ENCODE measurements around the gene CBX6. TPM values are rescaled to one million over a fixed set of nuclear protein-coding genes. Genes with fewer than 3 reads are reported as not detected.

Gene CBX6
- total RNA-seq, 8 experiments from 2014 or later = 17.6 to 141 (median 36.6) TPM

- WGBS, 10 experiments = 20 to 100% (median 57%) methylated on average over 1 to 3 of the region's 4 CpGs; no CpG with 5 or more reads in 5 of the 10 experiments
- in situ Hi-C loops (cut with MboI; ENCODE audit: low pct_unique_long_range_greater_than_20kb in 2 of 9, low sequenced_read_pairs in 9 of 9, unreplicated experiment in 9 of 9) = no loop called here
- Histone ChIP-seq H3K27ac (no peak overlapping the region), H3K4me3 (no peak overlapping the region), H3K4me1 (replicated peaks in 1 of 2) (no peaks in the 10 kb centered on the region)
- ATAC-seq (replicated peaks in 6 of 8) = no peak
Measured at GRCh38 chr22:38829485-38829884, 42.5 kb downstream of the CBX6 start.

- Histone ChIP-seq H3K4me1 (replicated peaks in 1 of 2) (no peaks in the 10 kb centered on the region), H3K27ac (no peak overlapping the region), H3K4me3 (no peak overlapping the region)
- in situ Hi-C loops (cut with MboI; ENCODE audit: low pct_unique_long_range_greater_than_20kb in 2 of 9, low sequenced_read_pairs in 9 of 9, unreplicated experiment in 9 of 9) = no loop called here
- 20 to 93% (median 73%) methylated on average over 1 to 4 of the region's 10 CpGs; no CpG with 5 or more reads in 5 of the 10 experiments for WGBS, 10 experiments
- no peak for ATAC-seq (replicated peaks in 6 of 8)
Measured at GRCh38 chr22:38828616-38829205, 43.3 kb downstream of the CBX6 start.

- 0 to 81% (median 51%) methylated on average over 1 to 6 of the region's 11 CpGs; no CpG with 5 or more reads in 4 of the 10 experiments for WGBS, 10 experiments
- in situ Hi-C loops (cut with MboI; ENCODE audit: low pct_unique_long_range_greater_than_20kb in 2 of 9, low sequenced_read_pairs in 9 of 9, unreplicated experiment in 9 of 9) = no loop called here
- Histone ChIP-seq H3K27ac (no peak overlapping the region), H3K4me1 (replicated peaks in 1 of 2) (no peaks in the 10 kb centered on the region), H3K4me3 (no peak overlapping the region)
- ATAC-seq (replicated peaks in 6 of 8) = no peak
Measured at GRCh38 chr22:38828191-38828590, 43.8 kb downstream of the CBX6 start.

- ATAC-seq (replicated peaks in 6 of 8) = no peak
- H3K4me1 ChIP-seq (replicated peaks in 1 of 2) = no peaks in the 10 kb centered on the region
- in situ Hi-C loops (cut with MboI; ENCODE audit: low pct_unique_long_range_greater_than_20kb in 2 of 9, low sequenced_read_pairs in 9 of 9, unreplicated experiment in 9 of 9) = no loop called here
- no peak overlapping the region for H3K27ac ChIP-seq
- H3K4me3 ChIP-seq = no peak overlapping the region
Measured at GRCh38 chr22:38827510-38827909, 44.5 kb downstream of the CBX6 start.

DNA sequence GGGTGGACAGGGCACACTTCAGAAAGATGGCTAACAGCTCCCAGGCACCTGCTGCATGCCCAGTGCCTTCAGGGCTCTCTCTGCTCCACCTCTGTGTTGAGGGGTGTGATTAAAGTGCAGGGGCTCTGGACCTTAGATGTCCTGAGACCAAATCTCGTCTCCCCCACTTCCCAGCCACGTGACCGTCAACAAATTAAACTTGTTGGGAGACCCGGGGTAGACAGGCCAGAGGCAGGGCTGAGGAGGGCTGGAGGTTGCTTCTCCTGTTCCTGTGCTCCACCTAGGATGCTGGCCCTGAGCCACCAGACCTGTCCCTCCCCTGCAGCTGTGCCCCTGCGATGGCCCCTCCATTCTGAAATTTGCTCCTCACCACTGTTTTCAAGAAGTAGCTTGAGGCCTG, 45.2 kb downstream of the CBX6 start:
- Histone ChIP-seq H3K4me3 (no peak overlapping the region), H3K4me1 (replicated peaks in 1 of 2) (no peaks in the 10 kb centered on the region), H3K27ac (no peak overlapping the region)
- in situ Hi-C loops (cut with MboI; ENCODE audit: low pct_unique_long_range_greater_than_20kb in 2 of 9, low sequenced_read_pairs in 9 of 9, unreplicated experiment in 9 of 9) = no loop called here
- WGBS, 10 experiments = 17 to 100% (median 83%) methylated on average over 1 to 4 of the region's 5 CpGs; no CpG with 5 or more reads in 3 of the 10 experiments
- ATAC-seq (replicated peaks in 6 of 8) = no peak

GRCh38 chr22:38826386-38826785, 45.6 kb downstream of the CBX6 start:
- in situ Hi-C loops (cut with MboI; ENCODE audit: low pct_unique_long_range_greater_than_20kb in 2 of 9, low sequenced_read_pairs in 9 of 9, unreplicated experiment in 9 of 9) = no loop called here
- no peak for ATAC-seq (replicated peaks in 6 of 8)

DNA sequence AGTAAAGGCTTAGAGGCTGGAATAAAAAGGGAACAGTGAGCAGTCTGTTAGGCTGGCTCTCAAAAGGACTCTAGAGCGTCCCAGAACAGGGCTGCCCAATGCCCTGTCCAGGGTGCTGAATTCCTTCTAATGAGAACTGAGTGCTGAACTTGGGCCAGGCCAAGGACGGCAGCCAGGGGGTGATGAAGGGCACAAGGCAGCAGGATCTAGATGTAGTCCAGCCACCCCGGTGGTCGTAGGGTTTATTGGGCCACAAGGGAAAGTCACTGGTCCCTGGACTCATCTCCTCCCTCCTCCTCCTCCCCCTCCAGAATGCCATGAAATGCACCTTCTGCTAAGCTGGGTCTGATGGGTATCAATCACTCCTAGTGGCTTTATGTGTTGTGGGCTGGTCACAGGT, 47.4 kb downstream of the CBX6 start:
- no peak overlapping the region for H3K4me3 ChIP-seq
- WGBS, 10 experiments = 0 to 40% (median 8%) methylated on average over 1 to 3 of the region's 4 CpGs; no CpG with 5 or more reads in 4 of the 10 experiments
- in situ Hi-C loops (cut with MboI; ENCODE audit: low pct_unique_long_range_greater_than_20kb in 2 of 9, low sequenced_read_pairs in 9 of 9, unreplicated experiment in 9 of 9) = no loop called here
- peaks cover 10 to 11% of the 10 kb centered on the region in 2 donors for H3K4me1 ChIP-seq (replicated peaks in 1 of 2)
- peak; percentile 65 to 99 (median 82) for ATAC-seq (replicated peaks in 6 of 8)
- H3K27ac ChIP-seq = no peak overlapping the region

More at GRCh38 chr22:38826386-38826785, 45.6 kb downstream of the CBX6 start:
- H3K27ac ChIP-seq = no peak overlapping the region
- H3K4me3 ChIP-seq = no peak overlapping the region
- WGBS, 10 experiments = 10 to 87% (median 50%) methylated on average over 1 to 4 of the region's 16 CpGs; no CpG with 5 or more reads in 7 of the 10 experiments
- H3K4me1 ChIP-seq (replicated peaks in 1 of 2) = no peaks in the 10 kb centered on the region

DNA sequence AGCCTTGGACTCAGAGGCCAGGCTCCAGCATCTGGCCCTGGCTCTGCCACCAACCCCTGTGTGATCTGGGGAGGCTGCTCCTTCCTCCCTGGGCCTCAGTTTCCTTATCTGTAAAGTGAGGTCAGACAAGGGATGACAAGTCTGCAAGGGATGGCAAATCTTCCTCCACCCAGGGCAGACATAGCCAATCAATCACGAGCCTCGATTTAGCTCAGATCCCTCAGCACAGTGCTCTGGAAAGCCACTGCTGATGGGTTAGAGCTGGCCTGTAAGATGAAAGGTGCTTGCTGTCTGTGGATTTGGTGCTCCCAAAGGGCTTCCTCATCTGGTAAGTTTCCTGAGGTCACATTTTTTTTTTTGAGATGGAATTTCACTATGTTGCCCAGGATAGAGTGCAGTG, 48.4 kb downstream of the CBX6 start:
- no peak overlapping the region for H3K4me3 ChIP-seq
- ATAC-seq (replicated peaks in 6 of 8) = no peak
- in situ Hi-C loops (cut with MboI; ENCODE audit: low pct_unique_long_range_greater_than_20kb in 2 of 9, low sequenced_read_pairs in 9 of 9, unreplicated experiment in 9 of 9) = no loop called here
- no peak overlapping the region for H3K27ac ChIP-seq
- peaks cover 10 to 11% of the 10 kb centered on the region in 2 donors for H3K4me1 ChIP-seq (replicated peaks in 1 of 2)
- 20 to 60% (median 58%) methylated on average over 1 to 2 of the region's 2 CpGs; no CpG with 5 or more reads in 7 of the 10 experiments for WGBS, 10 experiments

DNA sequence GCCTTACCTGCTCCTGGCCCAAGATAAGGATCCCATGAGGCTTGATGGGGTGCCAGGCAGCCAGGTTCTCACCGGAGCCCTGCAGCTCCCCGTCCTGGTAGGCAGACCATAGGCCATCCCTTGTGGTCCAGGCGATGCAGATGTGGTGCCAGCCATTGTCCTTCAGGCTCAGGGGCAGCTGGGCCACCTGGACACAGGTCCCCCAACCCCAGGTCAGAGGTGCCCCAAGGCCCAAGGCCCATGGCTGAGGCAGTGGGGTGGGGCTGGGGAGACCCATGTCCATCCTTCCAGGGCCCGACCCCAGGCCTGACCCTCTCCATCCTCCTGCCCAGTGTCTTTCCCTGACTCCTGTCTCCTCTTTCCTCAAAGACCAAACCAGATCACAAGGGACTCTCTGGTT, 48.9 kb downstream of the CBX6 start:
- in situ Hi-C loops (cut with MboI; ENCODE audit: low pct_unique_long_range_greater_than_20kb in 2 of 9, low sequenced_read_pairs in 9 of 9, unreplicated experiment in 9 of 9) = no loop called here
- Histone ChIP-seq H3K27ac (no peak overlapping the region), H3K4me1 (replicated peaks in 1 of 2) (peaks cover 10 to 11% of the 10 kb centered on the region in 2 donors), H3K4me3 (no peak overlapping the region)
- ATAC-seq (replicated peaks in 6 of 8) = no peak
- WGBS, 10 experiments = 30 to 40% (median 33%) methylated on average over 2 to 3 of the region's 4 CpGs; no CpG with 5 or more reads in 7 of the 10 experiments

DNA sequence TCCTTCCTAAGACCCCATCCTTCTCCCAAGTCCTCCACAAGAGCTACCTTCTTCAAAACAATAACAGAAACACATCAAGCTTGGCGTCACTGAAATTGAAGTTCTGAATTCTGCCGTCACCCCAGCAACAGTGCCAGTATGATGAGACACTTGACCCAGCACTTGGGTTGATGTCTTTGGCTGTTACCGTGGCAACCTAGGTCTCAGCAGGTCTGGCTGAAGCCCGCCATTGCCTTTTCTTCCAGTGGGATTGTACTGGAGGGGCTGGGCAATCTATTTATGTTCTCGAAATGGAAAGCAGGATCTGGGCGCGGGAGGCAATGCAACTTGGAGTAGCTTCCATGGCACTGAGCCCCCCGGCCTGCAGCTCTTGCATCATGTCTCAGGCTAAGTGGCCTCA, 52.0 kb downstream of the CBX6 start:
- H3K27ac ChIP-seq = no peak overlapping the region
- peak in 4 of 8 experiments; percentile 43 to 73 (median 72) for ATAC-seq (replicated peaks in 6 of 8)
- H3K4me3 ChIP-seq = no peak overlapping the region
- 35 to 75% (median 53%) methylated on average over 2 to 8 of the region's 8 CpGs; no CpG with 5 or more reads in 4 of the 10 experiments for WGBS, 10 experiments
- H3K4me1 ChIP-seq (replicated peaks in 1 of 2) = peaks cover 10 to 11% of the 10 kb centered on the region in 2 donors
- in situ Hi-C loops (cut with MboI; ENCODE audit: low pct_unique_long_range_greater_than_20kb in 2 of 9, low sequenced_read_pairs in 9 of 9, unreplicated experiment in 9 of 9) = no loop called here

DNA sequence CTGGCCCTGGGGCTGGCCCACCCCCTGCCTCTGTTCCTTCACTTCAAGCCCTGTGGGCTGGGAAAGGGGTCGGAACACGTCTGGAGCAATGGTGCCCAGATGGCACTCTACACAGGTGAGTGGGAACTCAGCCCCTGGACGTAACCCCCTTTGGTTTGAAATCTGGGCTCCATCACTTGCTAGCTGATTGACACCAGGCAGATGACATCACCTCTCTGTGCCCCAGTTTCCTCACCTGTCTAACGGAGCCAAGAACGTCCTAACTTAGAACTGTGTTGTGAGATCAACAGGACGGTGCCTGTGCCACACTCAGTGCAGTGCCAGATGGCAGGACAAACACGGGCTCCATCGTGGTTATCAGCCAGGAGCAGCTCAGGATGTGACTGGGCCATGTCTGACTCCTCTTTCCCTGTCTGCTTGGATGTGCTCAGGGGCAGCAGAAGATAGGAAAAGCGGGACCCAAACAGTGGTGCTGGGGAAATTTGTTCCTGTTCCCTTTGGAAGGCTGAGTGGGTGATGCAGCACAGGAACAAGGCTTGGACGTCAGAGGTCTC, 52.6 kb downstream of the CBX6 start:
- H3K4me1 ChIP-seq (replicated peaks in 1 of 2) = peaks cover 10 to 11% of the 10 kb centered on the region in 2 donors

GRCh38 chr22:38817196-38817595, 54.8 kb downstream of the CBX6 start:
- peaks cover 10 to 11% of the 10 kb centered on the region in 2 donors for H3K4me1 ChIP-seq (replicated peaks in 1 of 2)
- H3K4me3 ChIP-seq = no peak overlapping the region
- ATAC-seq (replicated peaks in 6 of 8) = no peak
- WGBS, 10 experiments = 45 to 100% (median 78%) methylated on average over 1 to 6 of the region's 6 CpGs; no CpG with 5 or more reads in 2 of the 10 experiments
- H3K27ac ChIP-seq = no peak overlapping the region
- in situ Hi-C loops (cut with MboI; ENCODE audit: low pct_unique_long_range_greater_than_20kb in 2 of 9, low sequenced_read_pairs in 9 of 9, unreplicated experiment in 9 of 9) = no loop called here

More for the DNA sequence above, 52.6 kb downstream of the CBX6 start:
- ATAC-seq (replicated peaks in 6 of 8) = no peak
- WGBS, 10 experiments = 0 to 67% (median 33%) methylated on average over 1 to 4 of the region's 10 CpGs; no CpG with 5 or more reads in 1 of the 10 experiments
- Histone ChIP-seq H3K27ac (no peak overlapping the region), H3K4me3 (no peak overlapping the region)
- in situ Hi-C loops (cut with MboI; ENCODE audit: low pct_unique_long_range_greater_than_20kb in 2 of 9, low sequenced_read_pairs in 9 of 9, unreplicated experiment in 9 of 9) = no loop called here

- H3K4me3 ChIP-seq = no peak overlapping the region
- 80% methylated on average over 1 of the region's 1 CpG; no CpG with 5 or more reads in 9 of the 10 experiments for WGBS, 10 experiments
- H3K4me1 ChIP-seq (replicated peaks in 1 of 2) = peaks cover 10 to 11% of the 10 kb centered on the region in 2 donors
- H3K27ac ChIP-seq = no peak overlapping the region
- no peak for ATAC-seq (replicated peaks in 6 of 8)
- in situ Hi-C loops (cut with MboI; ENCODE audit: low pct_unique_long_range_greater_than_20kb in 2 of 9, low sequenced_read_pairs in 9 of 9, unreplicated experiment in 9 of 9) = no loop called here
Measured at GRCh38 chr22:38815842-38816241, 56.2 kb downstream of the CBX6 start.
